GM10266 (cell line): Measurements from ENCODE around the gene TDRD9.

ENCODE experiments used
- DNase-seq: peaks from one replicate; pipeline ENCODE4 v3.0.0; 2012; ENCODE audit errors: extremely low spot score
- CTCF ChIP-seq: IDR thresholded peaks from 2 replicates; pipeline ENCODE4 v1.5.1; 2012; ENCODE audit warnings: mild to moderate bottlenecking, low read depth; ENCODE audit not compliant: control insufficient read depth, insufficient read depth; ENCODE audit errors: missing control alignments

Gene TDRD9

GRCh38 chr14:104073764-104074163 lies 145.5 kb downstream of the TDRD9 start:
- DNase-seq = no peak
- TF ChIP-seq CTCF = no peak

- peak; percentile 36 for TF ChIP-seq CTCF
- no peak for DNase-seq
Observed at GRCh38 chr14:104075530-104076151, 147.4 kb downstream of the TDRD9 start.

DNA sequence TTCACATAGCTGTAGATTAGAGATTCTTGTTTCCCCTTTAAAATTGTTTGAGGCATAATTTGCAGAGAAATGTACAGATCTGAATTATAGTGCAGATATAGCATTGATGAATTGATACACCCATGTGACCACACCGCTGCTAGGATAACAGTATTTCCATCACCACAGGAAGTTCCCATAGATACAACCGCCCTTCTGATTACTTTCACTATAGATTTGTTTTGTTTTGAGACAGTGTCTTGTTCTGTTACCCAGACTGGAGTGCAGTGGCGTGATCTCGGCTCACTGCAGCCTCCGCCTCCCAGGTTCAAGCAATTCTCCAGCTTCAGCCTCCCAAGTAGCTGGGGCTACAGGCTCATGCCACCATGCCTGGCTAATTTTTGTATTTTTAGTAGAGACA lies 148.5 kb downstream of the TDRD9 start:
- DNase-seq = no peak
- no peak for TF ChIP-seq CTCF

- TF ChIP-seq CTCF = peak; percentile 100
- DNase-seq = peak; percentile 94
Observed at GRCh38 chr14:104078031-104078455, 149.8 kb downstream of the TDRD9 start.

- TF ChIP-seq CTCF = no peak
- no peak for DNase-seq
Observed at GRCh38 chr14:104080376-104081260, 152.4 kb downstream of the TDRD9 start.

DNA sequence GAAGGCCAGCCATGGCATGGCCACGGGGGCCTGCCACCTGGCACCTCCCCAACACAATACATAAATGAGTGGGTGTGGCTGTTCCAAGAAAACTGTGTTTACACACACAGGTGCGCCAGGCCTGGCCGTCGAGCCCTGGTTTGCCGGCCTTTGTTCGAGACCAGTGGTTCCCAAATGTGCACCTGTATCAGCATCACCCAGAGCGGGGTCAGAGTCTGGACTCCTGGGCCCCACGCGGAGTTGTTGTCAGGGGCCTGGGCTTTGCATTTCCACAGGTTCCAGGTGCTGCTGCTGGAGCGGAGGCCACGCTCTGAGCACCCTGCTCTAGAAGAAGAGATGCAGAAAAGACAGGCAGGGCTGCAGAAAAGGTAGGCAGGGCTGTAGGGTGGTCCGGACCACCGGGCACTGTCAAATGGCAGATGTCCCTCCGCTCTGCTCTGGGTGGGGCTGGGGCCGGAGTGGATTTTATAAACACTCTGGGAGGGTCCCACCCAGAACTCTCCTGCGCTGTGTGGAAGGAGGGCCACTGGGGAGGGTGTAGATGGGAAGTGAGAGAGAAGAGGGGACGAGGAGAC lies 153.1 kb downstream of the TDRD9 start:
- DNase-seq = no peak
- TF ChIP-seq CTCF = no peak
